HCT116 (cell line): Measurements from ENCODE around the gene ALDH9A1. TPM values are rescaled to one million over a fixed set of nuclear protein-coding genes. Genes with fewer than 3 reads are reported as not detected.

Source experiments
- ATAC-seq: fragments of 200-7000 bp; cut with Tn5 transposase; 2 replicates; pipeline ENCODE4 v1.9.1; 2020; ENCODE audit warnings: mild to moderate bottlenecking, moderate library complexity
- BruUV-seq: library from RNA; stranded (reverse); fragments of 400-500 nt; replicated peaks from 2 replicates; lab custom pipeline; 2021; lab: Mats Ljungman, UMichigan
- CTCF ChIA-PET: fragments of 300-600 bp; sonication (Branson Sonifier 250); formaldehyde crosslinking; loops from one replicate; lab custom pipeline; 2021; ENCODE audit warnings: antibody characterized with exemption; lab: Charles Lee
- POLR2A ChIA-PET: fragments of 300-600, 350-600 bp; sonication (Branson Sonifier 250); formaldehyde crosslinking; loops from one replicate; lab custom pipeline; 2021; ENCODE audit warnings: antibody characterized with exemption; lab: Charles Lee
- RAD21 ChIA-PET, 2 experiments: fragments of 300-600 bp; sonication (Branson Sonifier 250); formaldehyde crosslinking; loops; one replicate each; lab custom pipeline; 2023; ENCODE audit warnings: low total read pairs in 2 of 2; ENCODE audit not compliant: uncharacterized antibody in 2 of 2, unreplicated experiment in 2 of 2, low non-redundant PET in 1 of 2; lab: Charles Lee
- DNase-seq: peaks from one replicate; pipeline ENCODE4 v3.0.0-alpha.2; 2010; ENCODE audit warnings: low read depth, low spot score
- H2AFZ ChIP-seq: fragments of 200-600 bp; shearing (Covaris generic), sonication (generic); 2 replicates; pipeline ENCODE4 v1.6.1; 2017; ENCODE audit warnings: low read depth, mixed run types, mixed read lengths, antibody characterized with exemption, low read length; ENCODE audit not compliant: poor library complexity, severe bottlenecking
- H3K27ac ChIP-seq: 2 replicates; pipeline ENCODE4 v1.5.1; 2012; ENCODE audit warnings: low read depth, low read length
- H3K27me3 ChIP-seq: fragments of 200-600 bp; sonication (generic); 2 replicates; pipeline ENCODE4 v1.6.1; 2016; ENCODE audit warnings: mixed run types, low read length, mixed read lengths; ENCODE audit not compliant: insufficient read depth
- H3K36me3 ChIP-seq, 2 experiments: fragments of 200-500 bp in 1 of 2; fragments of 200-600 bp in 1 of 2; sonication (Bioruptor generic) in 1 of 2; sonication (generic) in 1 of 2; 2 replicates each; pipeline versions ENCODE4 v1.5.1 to v1.6.1; 2014 to 2016; ENCODE audit warnings: low read length in 2 of 2, inconsistent platforms in 1 of 2, mixed read lengths in 1 of 2, mixed run types in 1 of 2; ENCODE audit not compliant: insufficient read depth in 2 of 2, control insufficient read depth in 1 of 2
- H3K4me1 ChIP-seq, 2 experiments: fragments of 200-600 bp in 1 of 2; sonication (generic) in 1 of 2; 2 replicates each; pipeline versions ENCODE4 v1.5.1 to v1.6.1; 2012 to 2017; ENCODE audit warnings: low read length in 2 of 2, inconsistent platforms in 1 of 2, mild to moderate bottlenecking in 1 of 2, mixed read lengths in 1 of 2, mixed run types in 1 of 2, moderate library complexity in 1 of 2; ENCODE audit not compliant: insufficient read depth in 2 of 2, control insufficient read depth in 1 of 2
- H3K4me2 ChIP-seq: fragments of 200-600 bp; sonication (generic); 2 replicates; pipeline ENCODE4 v1.6.1; 2017; ENCODE audit warnings: mixed run types, low read length, mixed read lengths
- H3K4me3 ChIP-seq, 2 experiments: fragments of 200-600 bp in 1 of 2; sonication (generic) in 1 of 2; replicated peaks in 1 of 2; 2 replicates each; pipeline ENCODE4 v1.5.1; 2011 to 2016; ENCODE audit warnings: low read length in 2 of 2, control low read depth in 1 of 2, low read depth in 1 of 2, mild to moderate bottlenecking in 1 of 2, mixed read lengths in 1 of 2, mixed run types in 1 of 2
- H3K79me2 ChIP-seq: fragments of 200-600 bp; sonication (generic); 2 replicates; pipeline ENCODE4 v1.6.1; 2017; ENCODE audit warnings: mild to moderate bottlenecking, mixed run types, low read length, moderate library complexity, mixed read lengths; ENCODE audit not compliant: insufficient read depth
- H3K9ac ChIP-seq: fragments of 200-600 bp; sonication (generic); 2 replicates; pipeline ENCODE4 v1.6.1; 2016; ENCODE audit warnings: low read length, mixed read lengths
- H3K9me2 ChIP-seq: fragments of 200-600 bp; sonication (generic), shearing (Covaris generic); 2 replicates; pipeline ENCODE4 v1.6.1; 2017; ENCODE audit warnings: mixed run types, mild to moderate bottlenecking, moderate library complexity; ENCODE audit not compliant: insufficient read depth
- H3K9me3 ChIP-seq, 2 experiments: fragments of 200-500 bp in 1 of 2; fragments of 200-600 bp in 1 of 2; sonication (Bioruptor generic) in 1 of 2; sonication (generic) in 1 of 2; 2 replicates each; pipeline ENCODE4 v1.6.1; 2014 to 2017; ENCODE audit warnings: low read length in 2 of 2, mixed read lengths in 2 of 2, inconsistent platforms in 1 of 2, low read depth in 1 of 2, mild to moderate bottlenecking in 1 of 2, mixed run types in 1 of 2, moderate library complexity in 1 of 2; ENCODE audit not compliant: control insufficient read depth in 1 of 2, insufficient read depth in 1 of 2
- H4K20me1 ChIP-seq: fragments of 200-600 bp; sonication (generic), shearing (Covaris generic); 2 replicates; pipeline ENCODE4 v1.6.1; 2017; ENCODE audit warnings: mixed run types, mild to moderate bottlenecking, moderate library complexity; ENCODE audit not compliant: insufficient read depth
- ATF3 ChIP-seq: IDR thresholded peaks from 2 replicates; pipeline ENCODE4 v1.6.1; 2012
- CBX3 ChIP-seq: IDR thresholded peaks from 2 replicates; pipeline ENCODE4 v1.6.1; 2012; ENCODE audit warnings: low read depth
- EGR1 ChIP-seq: IDR thresholded peaks from 2 replicates; pipeline ENCODE4 v1.6.1; 2012; ENCODE audit warnings: low read depth
- ELF1 ChIP-seq: IDR thresholded peaks from 2 replicates; pipeline ENCODE4 v1.6.1; 2012; ENCODE audit warnings: low read depth, borderline replicate concordance
- EZH2 ChIP-seq: fragments of 200-600 bp; sonication (generic); IDR thresholded peaks from 2 replicates; pipeline ENCODE4 v1.6.1; 2017; ENCODE audit warnings: antibody characterized with exemption, mixed run types
- FOSL1 ChIP-seq: IDR thresholded peaks from 2 replicates; pipeline ENCODE4 v1.6.1; 2012; ENCODE audit warnings: low read depth
- JUND ChIP-seq: IDR thresholded peaks from 2 replicates; pipeline ENCODE4 v1.6.1; 2012
- POLR2A ChIP-seq: IDR thresholded peaks from 2 replicates; pipeline ENCODE4 v1.7.0; 2011; ENCODE audit warnings: borderline replicate concordance; ENCODE audit not compliant: insufficient read depth, insufficient read length; ENCODE audit errors: extremely low read depth
- POLR2AphosphoS5 ChIP-seq: IDR thresholded peaks from 2 replicates; pipeline ENCODE4 v1.6.1; 2011; ENCODE audit warnings: mild to moderate bottlenecking, low read depth, low read length, moderate library complexity
- SIN3A ChIP-seq: IDR thresholded peaks from 2 replicates; pipeline ENCODE4 v1.6.1; 2012; ENCODE audit warnings: low read depth
- SRF ChIP-seq: IDR thresholded peaks from 2 replicates; pipeline ENCODE4 v1.6.1; 2012; ENCODE audit warnings: low read depth
- TCF7L2 ChIP-seq: IDR thresholded peaks from 2 replicates; pipeline ENCODE4 v1.7.0; 2011; ENCODE audit warnings: borderline replicate concordance, inconsistent platforms; ENCODE audit not compliant: insufficient read depth, insufficient read length; ENCODE audit errors: extremely low read depth
- YY1 ChIP-seq: IDR thresholded peaks from 2 replicates; pipeline ENCODE4 v1.6.1; 2011; ENCODE audit warnings: low read length, low read depth, moderate library complexity, mild to moderate bottlenecking; ENCODE audit not compliant: insufficient replicate concordance; ENCODE audit errors: extremely low read depth
- ZBTB33 ChIP-seq: IDR thresholded peaks from 2 replicates; pipeline ENCODE4 v1.6.1; 2011; ENCODE audit warnings: mild to moderate bottlenecking, low read length, moderate library complexity; ENCODE audit not compliant: insufficient replicate concordance; ENCODE audit errors: extremely low read depth
- ZFX ChIP-seq: fragments of 450-650 bp; IDR thresholded peaks from 2 replicates; pipeline ENCODE4 v1.6.1; 2017
- ZNF274 ChIP-seq: fragments of 200-500 bp; sonication (Bioruptor generic); IDR thresholded peaks from 2 replicates; pipeline ENCODE4 v1.6.1; 2014; ENCODE audit warnings: mild to moderate bottlenecking, low read depth, low read length, inconsistent platforms
- intact Hi-C: fragments of 100-400 bp; cut with micrococcal nuclease; formaldehyde crosslinking; loops from 2 replicates; pipeline ENCODE4 v1.10.0; 2022
- total RNA-seq: library from RNA; stranded (reverse); gene quantifications from one replicate; pipeline ENCODE4 v1.2.1, GENCODE V29; 2021; ENCODE audit not compliant: unreplicated experiment
- TF ChIP-seq, protein P1 (sequence below): IDR thresholded peaks from 2 replicates; pipeline ENCODE4 v1.6.1; 2012
- TF ChIP-seq, protein P2 (sequence below): IDR thresholded peaks from 2 replicates; pipeline ENCODE4 v1.6.1; 2012; ENCODE audit warnings: low read depth
- TF ChIP-seq, protein P3 (sequence below), 3 experiments: fragments of 200-600 bp in 1 of 3; sonication (generic) in 1 of 3; IDR thresholded peaks in 2 of 3; conservative IDR thresholded peaks in 1 of 3; 2 replicates each; pipeline ENCODE4 v1.5.1; 2012 to 2017; ENCODE audit warnings: low read depth in 2 of 3, low read length in 2 of 3, antibody characterized with exemption in 1 of 3, borderline replicate concordance in 1 of 3, control low read depth in 1 of 3, mild to moderate bottlenecking in 1 of 3, mixed read lengths in 1 of 3, mixed run types in 1 of 3, moderate library complexity in 1 of 3; ENCODE audit not compliant: insufficient read depth in 1 of 3

Gene ALDH9A1
- total RNA-seq, 1 experiment from 2014 or later, result 46.0 TPM

DNA sequence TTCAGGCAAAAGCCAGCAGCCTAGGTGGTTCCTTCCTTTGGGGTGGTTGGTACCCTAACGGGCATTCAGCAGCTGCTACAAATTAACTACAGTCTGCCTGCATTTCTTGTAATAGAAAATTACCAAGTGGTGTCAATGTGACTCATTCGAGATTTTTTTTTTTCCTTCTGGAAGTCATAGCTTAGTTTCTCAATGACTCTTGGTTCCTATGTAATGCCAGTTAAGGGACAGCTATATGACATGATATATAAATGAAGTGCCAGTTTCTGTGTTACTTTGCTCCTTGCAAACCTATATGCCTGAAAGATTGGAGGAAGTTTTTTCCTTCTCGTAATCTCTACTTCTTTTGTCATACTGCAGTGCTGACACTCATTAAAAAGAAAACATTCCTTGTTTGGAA, 64.7 kb downstream of the ALDH9A1 start:
- Histone ChIP-seq H2AFZ (no peak overlapping the region), H3K9ac (no peak overlapping the region), H3K9me2 (no peaks in the 10 kb centered on the region), H3K4me2 (no peak overlapping the region), H4K20me1 (no peaks in the 10 kb centered on the region), H3K27ac (no peak overlapping the region), H3K4me1 (peaks cover 10 to 33% of the 10 kb centered on the region in 2 experiments), H3K27me3 (no peaks in the 10 kb centered on the region), H3K4me3 (no peak overlapping the region), H3K36me3 (no peaks in the 10 kb centered on the region), H3K79me2 (peaks cover 24% of the 10 kb centered on the region), H3K9me3 (no peaks in the 10 kb centered on the region)
- ChIA-PET RAD21 (no interaction called here), CTCF (no interaction called here), POLR2A (no interaction called here)
- no peak for DNase-seq
- ATAC-seq, result no peak
- intact Hi-C loops, result loop anchor here (5.0 kb wide), 2 partner anchors 64 to 534 kb away; partner anchors contain the start of genes ALDH9A1 and FAM78B
- TF ChIP-seq TCF7L2 (no peak), ZFX (no peak), EGR1 (no peak), POLR2A (no peak), SIN3A (no peak), CBX3 (no peak), SRF (no peak), ELF1 (no peak), EZH2 (no peak), YY1 (no peak), ATF3 (no peak), ZNF274 (no peak), FOSL1 (no peak), ZBTB33 (no peak), POLR2AphosphoS5 (no peak), JUND (no peak)
- TF ChIP-seq, protein P1, sequence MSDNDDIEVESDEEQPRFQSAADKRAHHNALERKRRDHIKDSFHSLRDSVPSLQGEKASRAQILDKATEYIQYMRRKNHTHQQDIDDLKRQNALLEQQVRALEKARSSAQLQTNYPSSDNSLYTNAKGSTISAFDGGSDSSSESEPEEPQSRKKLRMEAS, result no peak
- TF ChIP-seq, protein P2, sequence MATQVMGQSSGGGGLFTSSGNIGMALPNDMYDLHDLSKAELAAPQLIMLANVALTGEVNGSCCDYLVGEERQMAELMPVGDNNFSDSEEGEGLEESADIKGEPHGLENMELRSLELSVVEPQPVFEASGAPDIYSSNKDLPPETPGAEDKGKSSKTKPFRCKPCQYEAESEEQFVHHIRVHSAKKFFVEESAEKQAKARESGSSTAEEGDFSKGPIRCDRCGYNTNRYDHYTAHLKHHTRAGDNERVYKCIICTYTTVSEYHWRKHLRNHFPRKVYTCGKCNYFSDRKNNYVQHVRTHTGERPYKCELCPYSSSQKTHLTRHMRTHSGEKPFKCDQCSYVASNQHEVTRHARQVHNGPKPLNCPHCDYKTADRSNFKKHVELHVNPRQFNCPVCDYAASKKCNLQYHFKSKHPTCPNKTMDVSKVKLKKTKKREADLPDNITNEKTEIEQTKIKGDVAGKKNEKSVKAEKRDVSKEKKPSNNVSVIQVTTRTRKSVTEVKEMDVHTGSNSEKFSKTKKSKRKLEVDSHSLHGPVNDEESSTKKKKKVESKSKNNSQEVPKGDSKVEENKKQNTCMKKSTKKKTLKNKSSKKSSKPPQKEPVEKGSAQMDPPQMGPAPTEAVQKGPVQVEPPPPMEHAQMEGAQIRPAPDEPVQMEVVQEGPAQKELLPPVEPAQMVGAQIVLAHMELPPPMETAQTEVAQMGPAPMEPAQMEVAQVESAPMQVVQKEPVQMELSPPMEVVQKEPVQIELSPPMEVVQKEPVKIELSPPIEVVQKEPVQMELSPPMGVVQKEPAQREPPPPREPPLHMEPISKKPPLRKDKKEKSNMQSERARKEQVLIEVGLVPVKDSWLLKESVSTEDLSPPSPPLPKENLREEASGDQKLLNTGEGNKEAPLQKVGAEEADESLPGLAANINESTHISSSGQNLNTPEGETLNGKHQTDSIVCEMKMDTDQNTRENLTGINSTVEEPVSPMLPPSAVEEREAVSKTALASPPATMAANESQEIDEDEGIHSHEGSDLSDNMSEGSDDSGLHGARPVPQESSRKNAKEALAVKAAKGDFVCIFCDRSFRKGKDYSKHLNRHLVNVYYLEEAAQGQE, result no peak
- TF ChIP-seq, protein P3, sequence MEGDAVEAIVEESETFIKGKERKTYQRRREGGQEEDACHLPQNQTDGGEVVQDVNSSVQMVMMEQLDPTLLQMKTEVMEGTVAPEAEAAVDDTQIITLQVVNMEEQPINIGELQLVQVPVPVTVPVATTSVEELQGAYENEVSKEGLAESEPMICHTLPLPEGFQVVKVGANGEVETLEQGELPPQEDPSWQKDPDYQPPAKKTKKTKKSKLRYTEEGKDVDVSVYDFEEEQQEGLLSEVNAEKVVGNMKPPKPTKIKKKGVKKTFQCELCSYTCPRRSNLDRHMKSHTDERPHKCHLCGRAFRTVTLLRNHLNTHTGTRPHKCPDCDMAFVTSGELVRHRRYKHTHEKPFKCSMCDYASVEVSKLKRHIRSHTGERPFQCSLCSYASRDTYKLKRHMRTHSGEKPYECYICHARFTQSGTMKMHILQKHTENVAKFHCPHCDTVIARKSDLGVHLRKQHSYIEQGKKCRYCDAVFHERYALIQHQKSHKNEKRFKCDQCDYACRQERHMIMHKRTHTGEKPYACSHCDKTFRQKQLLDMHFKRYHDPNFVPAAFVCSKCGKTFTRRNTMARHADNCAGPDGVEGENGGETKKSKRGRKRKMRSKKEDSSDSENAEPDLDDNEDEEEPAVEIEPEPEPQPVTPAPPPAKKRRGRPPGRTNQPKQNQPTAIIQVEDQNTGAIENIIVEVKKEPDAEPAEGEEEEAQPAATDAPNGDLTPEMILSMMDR (IDR thresholded peaks at IDR 0.05 in 2 of 3, conservative IDR thresholded peaks at IDR 0.05 in 1 of 3; ENCODE audit: borderline replicate concordance in 1 of 3, insufficient read depth in 1 of 3, low read depth in 2 of 3, low read length in 2 of 3), result no peak
- BruUV-seq, result no TSS peak
